PC-3 (cell line): ENCODE results near the gene CDH16. TPM values are rescaled to one million over a fixed set of nuclear protein-coding genes. Genes with fewer than 3 reads are reported as not detected.

Source experiments
- ATAC-seq: fragments of 200-7000 bp; cut with Tn5 transposase; 2 replicates; pipeline ENCODE4 v1.9.1; 2020; ENCODE audit warnings: mild to moderate bottlenecking, moderate library complexity
- BruUV-seq: library from RNA; stranded (reverse); fragments of 400-500 nt; replicated peaks from 2 replicates; lab custom pipeline; 2021; lab: Mats Ljungman, UMichigan
- CTCF ChIA-PET: fragments of 300-600 bp; sonication (Branson Sonifier 250); formaldehyde crosslinking; loops from one replicate; lab custom pipeline; 2022; ENCODE audit warnings: antibody characterized with exemption; lab: Charles Lee
- POLR2A ChIA-PET: fragments of 300-600 bp; sonication (Branson Sonifier 250); formaldehyde crosslinking; loops from one replicate; lab custom pipeline; 2022; ENCODE audit warnings: antibody characterized with exemption; ENCODE audit not compliant: unreplicated experiment; lab: Charles Lee
- DNase-seq: peaks from one replicate; pipeline ENCODE4 v3.0.0-alpha.2; 2015
- H2AFZ ChIP-seq: fragments of 300-600 bp; sonication (generic); 2 replicates; pipeline ENCODE4 v1.6.0; 2016; ENCODE audit warnings: antibody characterized with exemption, low read length
- H3F3A ChIP-seq: fragments of 300-600 bp; sonication (generic); one replicate; pipeline ENCODE4 v1.6.0; 2017; ENCODE audit warnings: antibody characterized with exemption, low read length, control low read depth, mild to moderate bottlenecking; ENCODE audit not compliant: unreplicated experiment
- H3K27ac ChIP-seq: fragments of 300-600 bp; sonication (generic); 2 replicates; pipeline ENCODE4 v1.5.1; 2016; ENCODE audit warnings: mild to moderate bottlenecking, low read length
- H3K27me3 ChIP-seq: fragments of 300-600 bp; sonication (generic); 2 replicates; pipeline ENCODE4 v1.6.1; 2016; ENCODE audit warnings: low read length, mixed read lengths
- H3K36me3 ChIP-seq: fragments of 300-600 bp; sonication (generic); 2 replicates; pipeline ENCODE4 v1.6.1; 2016; ENCODE audit warnings: low read depth, mixed run types, low read length, mixed read lengths
- H3K4me1 ChIP-seq: fragments of 300-600 bp; sonication (generic); 2 replicates; pipeline ENCODE4 v1.5.1; 2016; ENCODE audit warnings: low read length; ENCODE audit not compliant: insufficient read depth
- H3K4me2 ChIP-seq: fragments of 300-600 bp; sonication (generic); 2 replicates; pipeline ENCODE4 v1.6.0; 2016; ENCODE audit warnings: low read length
- H3K4me3 ChIP-seq: fragments of 300-600 bp; sonication (generic); 2 replicates; pipeline ENCODE4 v1.5.1; 2016; ENCODE audit warnings: mild to moderate bottlenecking, low read length, mixed read lengths
- H3K79me2 ChIP-seq: fragments of 300-600 bp; sonication (generic); 2 replicates; pipeline ENCODE4 v1.6.1; 2017; ENCODE audit warnings: low read length, mixed read lengths
- H3K9ac ChIP-seq: fragments of 300-600 bp; sonication (generic); 2 replicates; pipeline ENCODE4 v1.6.0; 2016; ENCODE audit warnings: mild to moderate bottlenecking, low read length
- H3K9me2 ChIP-seq: fragments of 300-600 bp; sonication (generic); replicated peaks from 2 replicates; pipeline ENCODE4 v1.6.1; 2016; ENCODE audit warnings: mixed run types, low read length, mixed read lengths
- H3K9me3 ChIP-seq: fragments of 300-600 bp; sonication (generic); 2 replicates; pipeline ENCODE4 v1.6.1; 2016; ENCODE audit warnings: low read length, mixed read lengths
- H4K20me1 ChIP-seq: fragments of 300-600 bp; sonication (generic); 2 replicates; pipeline ENCODE4 v1.6.1; 2016; ENCODE audit warnings: low read length, mixed read lengths
- CTCF ChIP-seq: fragments of 300-600 bp; sonication (generic); conservative IDR thresholded peaks from 2 replicates; pipeline ENCODE4 v1.5.1; 2017; ENCODE audit warnings: antibody characterized with exemption, low read depth, mild to moderate bottlenecking, low read length
- EZH2 ChIP-seq: fragments of 300-600 bp; sonication (generic); IDR thresholded peaks from one replicate; pipeline ENCODE4 v1.6.1; 2017; ENCODE audit warnings: antibody characterized with exemption, mild to moderate bottlenecking, low read length; ENCODE audit not compliant: unreplicated experiment
- EZH2phosphoT487 ChIP-seq: fragments of 300-600 bp; sonication (generic); IDR thresholded peaks from 2 replicates; pipeline ENCODE4 v1.6.1; 2018; ENCODE audit warnings: mild to moderate bottlenecking, antibody characterized with exemption, low read length, borderline replicate concordance
- intact Hi-C: fragments of 100-400 bp; cut with micrococcal nuclease; formaldehyde crosslinking; loops from 2 replicates; pipeline ENCODE4 v1.9.0; 2023
- total RNA-seq: library from RNA; depleted of rRNA; stranded (reverse); fragments of >200 nt; gene quantifications from 2 replicates; pipeline ENCODE4 v1.2.3, GENCODE V29; 2014

The CDH16 gene
- total RNA-seq, 1 experiment from 2014 or later, result not detected

GRCh38 chr16:66944054-66944441 lies 25.4 kb upstream of the CDH16 start:
- H3K9me2 ChIP-seq, result no peaks in the 10 kb centered on the region
- BruUV-seq, result no TSS peak
- POLR2A ChIA-PET, result no interaction called here
- CTCF ChIA-PET, result no interaction called here
- intact Hi-C loops, result no loop called here
- DNase-seq (no peak), ATAC-seq (no peak)
- H4K20me1 ChIP-seq, result no peaks in the 10 kb centered on the region
- TF ChIP-seq EZH2 (no peak), EZH2phosphoT487 (no peak), CTCF (no peak)
- H3K36me3 ChIP-seq, result no peaks in the 10 kb centered on the region
- no peak overlapping the region for H3K27ac ChIP-seq
- no peaks in the 10 kb centered on the region for H3K79me2 ChIP-seq
- no peak overlapping the region for H3K4me3 ChIP-seq
- no peak overlapping the region for H3K4me2 ChIP-seq
- H3K9ac ChIP-seq, result no peak overlapping the region
- no peaks in the 10 kb centered on the region for H3F3A ChIP-seq
- H3K27me3 ChIP-seq, result no peaks in the 10 kb centered on the region
- no peaks in the 10 kb centered on the region for H3K9me3 ChIP-seq
- peaks cover 4% of the 10 kb centered on the region; the same call in 1 of the 2 replicates for H3K4me1 ChIP-seq
- H2AFZ ChIP-seq, result no peak overlapping the region

DNA sequence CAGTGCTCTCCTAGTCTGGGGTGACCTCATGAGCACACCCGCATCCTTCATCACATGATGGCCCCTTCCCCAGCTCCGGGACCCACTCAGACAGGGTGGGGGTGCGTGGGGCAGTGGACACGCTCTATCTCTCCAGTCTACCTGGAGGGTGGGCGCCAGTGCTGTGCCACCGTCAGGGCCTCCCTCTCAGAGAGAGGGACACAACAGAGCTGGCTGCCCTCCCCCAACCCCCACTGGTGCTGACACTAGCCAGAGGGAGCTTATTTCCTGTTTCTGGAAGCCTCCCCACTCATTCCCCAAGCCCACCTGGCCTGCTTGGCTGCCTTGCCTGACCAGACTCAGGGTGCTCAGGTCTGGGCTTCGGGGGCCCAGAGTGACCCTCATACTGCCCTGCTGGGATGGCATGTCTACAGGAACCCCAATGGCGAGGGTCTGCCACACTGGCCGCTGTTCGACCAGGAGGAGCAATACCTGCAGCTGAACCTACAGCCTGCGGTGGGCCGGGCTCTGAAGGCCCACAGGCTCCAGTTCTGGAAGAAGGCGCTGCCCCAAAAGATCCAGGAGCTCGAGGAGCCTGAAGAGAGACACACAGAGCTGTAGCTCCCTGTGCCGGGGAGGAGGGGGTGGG lies 24.9 kb upstream of the CDH16 start:
- Histone ChIP-seq H3K27me3 (no peaks in the 10 kb centered on the region), H3K9me2 (no peaks in the 10 kb centered on the region), H3F3A (no peaks in the 10 kb centered on the region), H3K4me3 (no peak overlapping the region), H2AFZ (no peak overlapping the region), H3K4me2 (no peak overlapping the region), H3K79me2 (no peaks in the 10 kb centered on the region), H3K36me3 (no peaks in the 10 kb centered on the region), H3K27ac (no peak overlapping the region), H3K4me1 (peaks cover 4% of the 10 kb centered on the region; the same call in 1 of the 2 replicates), H3K9me3 (no peaks in the 10 kb centered on the region), H4K20me1 (no peaks in the 10 kb centered on the region), H3K9ac (no peak overlapping the region)
- ChIA-PET CTCF (no interaction called here), POLR2A (no interaction called here)
- no TSS peak for BruUV-seq
- intact Hi-C loops, result no loop called here
- TF ChIP-seq CTCF (no peak), EZH2 (no peak), EZH2phosphoT487 (no peak)
- no peak for ATAC-seq
- DNase-seq, result no peak

DNA sequence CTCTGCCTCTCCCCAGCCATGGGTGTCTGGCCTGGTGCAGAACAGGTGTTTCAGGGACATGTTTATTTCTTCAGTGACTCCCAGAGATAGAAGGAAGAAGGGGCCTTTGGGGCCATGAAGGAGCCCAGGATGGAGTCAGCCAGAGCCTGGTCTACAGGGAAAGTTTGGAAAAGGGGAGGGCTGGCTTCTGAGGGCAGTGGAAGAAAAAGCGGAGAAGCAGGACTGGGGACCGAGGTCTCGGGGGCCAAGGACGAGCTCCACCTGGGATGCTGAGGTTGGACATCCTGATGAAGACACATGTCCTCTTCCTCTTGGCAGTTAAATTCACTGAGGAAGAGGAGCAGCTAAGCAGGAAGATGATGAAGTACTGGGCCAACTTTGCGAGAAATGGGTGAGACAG lies 24.3 kb upstream of the CDH16 start:
- ATAC-seq (no peak), DNase-seq (no peak)
- no TSS peak for BruUV-seq
- H3K4me1 ChIP-seq, result peaks cover 4% of the 10 kb centered on the region; the same call in 1 of the 2 replicates
- CTCF ChIA-PET, result no interaction called here
- no peak overlapping the region for H2AFZ ChIP-seq
- H3K4me3 ChIP-seq, result no peak overlapping the region
- H3K4me2 ChIP-seq, result no peak overlapping the region
- H3K36me3 ChIP-seq, result no peaks in the 10 kb centered on the region
- POLR2A ChIA-PET, result no interaction called here
- no peaks in the 10 kb centered on the region for H3K9me3 ChIP-seq
- intact Hi-C loops, result no loop called here
- H3K79me2 ChIP-seq, result no peaks in the 10 kb centered on the region
- no peak overlapping the region for H3K27ac ChIP-seq
- H3F3A ChIP-seq, result no peaks in the 10 kb centered on the region
- TF ChIP-seq EZH2phosphoT487 (no peak), CTCF (no peak), EZH2 (no peak)
- H4K20me1 ChIP-seq, result no peaks in the 10 kb centered on the region
- H3K9me2 ChIP-seq, result no peaks in the 10 kb centered on the region
- H3K27me3 ChIP-seq, result no peaks in the 10 kb centered on the region
- H3K9ac ChIP-seq, result no peak overlapping the region
